ENCODE results near the gene SULT1A1.

- TF ChIP-seq CTCF (IDR thresholded peaks at IDR 0.05; ENCODE audit: control extremely low read depth in 1 of 3, insufficient read depth in 1 of 3, low read depth in 1 of 3, low read length in 3 of 3) (no peak), EZH2 (IDR thresholded peaks at IDR 0.05; ENCODE audit: low read depth, low read length, severe bottlenecking) (no peak), CEBPB (IDR thresholded peaks at IDR 0.05; ENCODE audit: low read depth, low read length) (no peak), BCL11A (IDR thresholded peaks at IDR 0.05; ENCODE audit: low read depth in 2 of 2, low read length in 2 of 2) (no peak), TBP (IDR thresholded peaks at IDR 0.05; ENCODE audit: low read depth, low read length) (no peak), SRF (IDR thresholded peaks at IDR 0.05; ENCODE audit: low read depth, low read length) (no peak), POLR2AphosphoS5 (IDR thresholded peaks at IDR 0.05; ENCODE audit: low read depth, low read length) (no peak), POLR2A (IDR thresholded peaks at IDR 0.05; ENCODE audit: control extremely low read depth in 1 of 2, low read depth in 2 of 2, low read length in 2 of 2) (no peak), GABPA (IDR thresholded peaks at IDR 0.05; ENCODE audit: borderline replicate concordance, insufficient read depth, low read length) (no peak)
Observed at GRCh38 chr16:28621481-28622155, 11.8 kb upstream of the SULT1A1 start.

Data from H1 (cell line).